ENCODE results near the gene TYW1B. TPM values are rescaled to one million over a fixed set of nuclear protein-coding genes. Genes with fewer than 3 reads are reported as not detected.
"Not testable (repeated sequence)": the region's sequence is repeated elsewhere in the genome, so short reads cannot be mapped to it uniquely, and the experiment has no call there.

Gene TYW1B
- total RNA-seq, 1 donor from 2014 or later, result 2.3 TPM

DNA sequence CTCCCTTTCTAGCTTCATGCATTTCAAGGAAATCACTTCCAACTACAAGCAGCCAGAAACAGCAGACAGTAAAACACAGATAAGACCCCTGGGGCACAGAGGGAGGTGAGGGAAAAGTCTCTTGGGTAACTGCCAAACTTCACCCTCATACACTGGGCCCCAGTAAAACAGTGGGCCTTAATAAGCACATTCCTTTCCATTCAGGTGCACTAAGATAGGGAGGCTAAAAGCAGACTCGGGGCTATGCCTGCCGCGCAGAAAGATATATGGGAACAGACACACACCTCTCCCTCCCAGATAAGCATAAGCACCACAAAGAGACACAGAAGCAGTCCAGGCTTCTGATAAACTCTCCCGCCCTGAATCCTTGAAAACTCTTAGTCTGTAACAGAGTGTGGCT, 117.0 kb downstream of the TYW1B start:
- Mint-ChIP-seq H3K9me3 (ENCODE audit: unreplicated experiment) (no peaks in the 10 kb centered on the region), H3K36me3 (ENCODE audit: unreplicated experiment) (peaks cover 2% of the 10 kb centered on the region), H3K4me1 (ENCODE audit: unreplicated experiment) (peaks cover 41% of the 10 kb centered on the region), H3K4me3 (ENCODE audit: unreplicated experiment) (no peak overlapping the region), H3K27ac (ENCODE audit: unreplicated experiment) (no peak overlapping the region), H3K27me3 (ENCODE audit: unreplicated experiment) (no peaks in the 10 kb centered on the region)
- DNase-seq (ENCODE audit: extremely low spot score, unreplicated experiment), result no peak
- TF ChIP-seq, protein P1, sequence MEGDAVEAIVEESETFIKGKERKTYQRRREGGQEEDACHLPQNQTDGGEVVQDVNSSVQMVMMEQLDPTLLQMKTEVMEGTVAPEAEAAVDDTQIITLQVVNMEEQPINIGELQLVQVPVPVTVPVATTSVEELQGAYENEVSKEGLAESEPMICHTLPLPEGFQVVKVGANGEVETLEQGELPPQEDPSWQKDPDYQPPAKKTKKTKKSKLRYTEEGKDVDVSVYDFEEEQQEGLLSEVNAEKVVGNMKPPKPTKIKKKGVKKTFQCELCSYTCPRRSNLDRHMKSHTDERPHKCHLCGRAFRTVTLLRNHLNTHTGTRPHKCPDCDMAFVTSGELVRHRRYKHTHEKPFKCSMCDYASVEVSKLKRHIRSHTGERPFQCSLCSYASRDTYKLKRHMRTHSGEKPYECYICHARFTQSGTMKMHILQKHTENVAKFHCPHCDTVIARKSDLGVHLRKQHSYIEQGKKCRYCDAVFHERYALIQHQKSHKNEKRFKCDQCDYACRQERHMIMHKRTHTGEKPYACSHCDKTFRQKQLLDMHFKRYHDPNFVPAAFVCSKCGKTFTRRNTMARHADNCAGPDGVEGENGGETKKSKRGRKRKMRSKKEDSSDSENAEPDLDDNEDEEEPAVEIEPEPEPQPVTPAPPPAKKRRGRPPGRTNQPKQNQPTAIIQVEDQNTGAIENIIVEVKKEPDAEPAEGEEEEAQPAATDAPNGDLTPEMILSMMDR (IDR thresholded peaks at IDR 0.05), result no peak

DNA sequence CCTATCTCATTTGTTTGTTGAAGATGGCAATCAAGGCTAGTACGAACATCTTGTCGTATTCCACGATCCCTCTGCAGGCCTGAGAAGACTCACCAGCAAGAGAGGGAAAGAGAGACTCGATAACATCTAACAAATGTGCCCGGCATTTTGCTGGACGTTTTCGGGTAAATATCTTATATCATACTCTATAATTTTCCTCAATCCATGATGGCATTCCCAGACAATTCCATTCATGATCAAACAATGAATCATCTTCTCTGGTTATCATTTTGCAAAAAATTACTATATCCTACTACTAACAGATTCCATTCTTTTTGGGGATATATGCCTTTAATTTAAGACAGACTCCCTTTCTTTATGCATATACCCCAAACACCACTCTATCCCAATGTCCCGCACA, 118.1 kb downstream of the TYW1B start:
- Mint-ChIP-seq H3K27ac (ENCODE audit: unreplicated experiment) (peak overlapping the region; percentile 29), H3K4me1 (ENCODE audit: unreplicated experiment) (peaks cover 41% of the 10 kb centered on the region), H3K36me3 (ENCODE audit: unreplicated experiment) (peaks cover 2% of the 10 kb centered on the region), H3K27me3 (ENCODE audit: unreplicated experiment) (no peaks in the 10 kb centered on the region), H3K4me3 (ENCODE audit: unreplicated experiment) (no peak overlapping the region), H3K9me3 (ENCODE audit: unreplicated experiment) (no peaks in the 10 kb centered on the region)
- no peak for DNase-seq (ENCODE audit: extremely low spot score, unreplicated experiment)
- TF ChIP-seq, protein P1 (IDR thresholded peaks at IDR 0.05), result no peak

DNA sequence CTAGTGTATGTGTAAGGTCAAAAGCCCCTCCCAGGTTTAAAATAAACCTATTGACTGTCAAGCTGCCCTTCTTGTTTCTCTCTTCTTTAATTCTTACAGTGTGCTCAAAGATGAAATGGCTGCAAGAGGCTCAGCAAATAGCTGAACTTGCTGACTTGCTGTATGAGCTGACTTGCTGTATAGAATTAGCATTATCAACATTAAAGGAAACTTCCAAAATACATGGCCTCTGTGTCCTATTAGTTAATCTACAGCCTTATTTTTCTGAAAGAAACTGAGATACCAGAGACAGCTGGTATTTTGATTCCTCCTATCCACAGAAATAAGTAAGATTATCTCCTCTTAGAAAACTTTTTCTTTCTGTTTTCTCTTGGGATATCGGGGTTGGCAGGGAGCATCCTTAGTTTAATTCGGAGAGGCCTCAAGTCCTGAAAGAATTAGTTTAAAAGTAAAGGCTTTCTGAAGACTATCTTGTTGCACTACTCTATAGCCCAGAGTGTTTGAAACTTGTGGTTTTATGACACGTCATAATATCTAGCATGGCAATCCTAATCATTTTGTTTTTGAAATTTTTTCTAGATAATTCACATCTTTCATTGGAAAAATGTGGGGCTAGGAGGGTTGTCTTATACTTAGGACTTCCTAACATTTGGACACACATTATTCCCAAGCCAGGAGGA, 119.5 kb downstream of the TYW1B start:
- not testable (repeated sequence) for DNase-seq (ENCODE audit: extremely low spot score, unreplicated experiment); H3K27me3 Mint-ChIP-seq (ENCODE audit: unreplicated experiment); H3K9me3 Mint-ChIP-seq (ENCODE audit: unreplicated experiment); H3K4me3 Mint-ChIP-seq (ENCODE audit: unreplicated experiment); H3K36me3 Mint-ChIP-seq (ENCODE audit: unreplicated experiment)
- H3K4me1 Mint-ChIP-seq (ENCODE audit: unreplicated experiment), result peaks cover 41% of the 10 kb centered on the region
- peak overlapping the region; percentile 42 for H3K27ac Mint-ChIP-seq (ENCODE audit: unreplicated experiment)

DNA sequence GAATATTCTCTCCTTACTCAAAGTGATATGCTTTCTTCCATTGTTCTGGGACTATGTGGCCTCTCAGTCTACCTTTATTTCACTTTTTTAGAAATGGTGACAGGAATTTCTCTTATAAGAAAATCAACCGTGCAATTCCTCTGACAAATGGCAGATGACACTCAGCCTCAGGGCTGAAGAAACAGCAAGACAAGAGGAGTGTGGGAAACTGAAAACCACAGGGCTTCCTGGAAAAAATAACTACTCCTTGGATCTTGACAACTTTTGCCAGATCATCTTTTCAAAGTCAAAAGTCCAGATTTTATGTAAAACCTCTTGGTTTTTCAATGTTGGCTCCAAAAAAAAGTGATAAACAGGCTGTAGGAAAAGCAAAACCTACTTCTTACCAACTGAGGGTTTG, 121.5 kb downstream of the TYW1B start:
- H3K27ac Mint-ChIP-seq (ENCODE audit: unreplicated experiment), result peak overlapping the region; percentile 70
- no peak overlapping the region for H3K4me3 Mint-ChIP-seq (ENCODE audit: unreplicated experiment)

DNA sequence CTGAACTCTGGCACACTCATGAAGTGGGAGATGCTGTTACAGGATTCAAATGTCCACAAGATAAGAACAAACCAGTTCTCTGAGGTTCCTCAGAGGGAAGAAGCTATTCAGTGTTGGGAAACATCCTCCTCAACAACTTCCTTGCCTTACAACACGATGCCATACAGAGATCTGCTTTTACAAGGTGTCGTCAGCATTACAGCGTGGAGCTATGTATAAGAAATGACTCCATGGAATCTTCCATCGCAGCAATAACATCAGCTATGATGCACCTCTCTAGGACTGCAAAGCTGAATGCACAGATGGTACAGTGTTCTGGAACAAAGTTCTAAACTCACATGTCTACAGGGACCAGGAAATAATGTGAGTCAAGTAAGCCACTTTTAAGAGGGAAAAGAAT, 122.3 kb downstream of the TYW1B start:
- H3K27me3 Mint-ChIP-seq (ENCODE audit: unreplicated experiment); H3K36me3 Mint-ChIP-seq (ENCODE audit: unreplicated experiment); H3K4me3 Mint-ChIP-seq (ENCODE audit: unreplicated experiment); H3K27ac Mint-ChIP-seq (ENCODE audit: unreplicated experiment); H3K9me3 Mint-ChIP-seq (ENCODE audit: unreplicated experiment); DNase-seq (ENCODE audit: extremely low spot score, unreplicated experiment): not testable (repeated sequence)
- peaks cover 36% of the 10 kb centered on the region for H3K4me1 Mint-ChIP-seq (ENCODE audit: unreplicated experiment)

More for the DNA sequence above, 121.5 kb downstream of the TYW1B start:
- H3K36me3 Mint-ChIP-seq (ENCODE audit: unreplicated experiment), result peaks cover 7% of the 10 kb centered on the region
- TF ChIP-seq, protein P1 (IDR thresholded peaks at IDR 0.05), result no peak
- H3K9me3 Mint-ChIP-seq (ENCODE audit: unreplicated experiment), result peaks cover 2% of the 10 kb centered on the region
- H3K4me1 Mint-ChIP-seq (ENCODE audit: unreplicated experiment), result peaks cover 41% of the 10 kb centered on the region
- H3K27me3 Mint-ChIP-seq (ENCODE audit: unreplicated experiment), result no peaks in the 10 kb centered on the region
- DNase-seq (ENCODE audit: extremely low spot score, unreplicated experiment), result no peak

DNA sequence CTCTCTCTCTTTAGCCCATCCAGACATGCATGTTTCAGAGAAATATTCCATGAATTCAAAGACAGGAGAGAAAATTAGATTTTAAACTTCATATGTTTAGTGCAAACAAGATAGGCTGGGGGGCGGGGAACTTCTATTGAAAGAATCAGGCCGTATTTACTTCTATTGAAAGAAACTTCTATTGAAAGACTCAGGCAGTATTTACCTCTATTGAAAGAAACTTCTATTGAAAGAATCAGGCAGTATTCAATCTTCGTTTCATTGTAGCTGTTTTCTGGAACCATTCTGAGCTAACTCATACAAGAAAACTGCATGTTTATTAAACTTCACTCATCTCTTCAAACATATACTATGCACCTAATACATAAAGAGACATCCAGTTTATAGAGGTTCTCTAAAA, 123.1 kb downstream of the TYW1B start:
- Mint-ChIP-seq H3K27ac (ENCODE audit: unreplicated experiment) (no peak overlapping the region), H3K27me3 (ENCODE audit: unreplicated experiment) (no peaks in the 10 kb centered on the region), H3K4me3 (ENCODE audit: unreplicated experiment) (no peak overlapping the region), H3K36me3 (ENCODE audit: unreplicated experiment) (peaks cover 8% of the 10 kb centered on the region), H3K4me1 (ENCODE audit: unreplicated experiment) (peaks cover 28% of the 10 kb centered on the region), H3K9me3 (ENCODE audit: unreplicated experiment) (peaks cover 4% of the 10 kb centered on the region)
- TF ChIP-seq, protein P1 (IDR thresholded peaks at IDR 0.05), result no peak
- DNase-seq (ENCODE audit: extremely low spot score, unreplicated experiment), result no peak

DNA sequence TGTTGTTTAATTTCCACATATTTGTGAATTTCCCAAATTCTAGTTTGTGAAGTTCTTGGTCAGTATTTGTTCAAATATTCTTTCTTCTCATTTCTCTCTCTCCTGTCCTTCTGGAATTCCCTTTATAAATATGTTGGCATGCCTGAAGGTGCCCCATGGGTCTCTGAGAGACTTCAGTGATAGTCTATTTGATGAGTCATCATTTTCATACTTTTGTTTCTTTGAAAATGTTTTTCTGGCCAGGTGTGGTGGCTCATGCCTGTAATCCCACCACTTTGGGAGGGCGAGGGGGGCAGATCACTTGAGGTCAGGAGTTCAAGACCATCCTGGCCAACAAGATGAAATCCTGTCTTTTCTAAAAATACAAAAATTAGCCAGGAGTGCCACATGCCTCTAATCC, 127.5 kb downstream of the TYW1B start:
- not testable (repeated sequence) for H3K4me3 Mint-ChIP-seq (ENCODE audit: unreplicated experiment); DNase-seq (ENCODE audit: extremely low spot score, unreplicated experiment); H3K4me1 Mint-ChIP-seq (ENCODE audit: unreplicated experiment); H3K27ac Mint-ChIP-seq (ENCODE audit: unreplicated experiment); H3K27me3 Mint-ChIP-seq (ENCODE audit: unreplicated experiment); H3K36me3 Mint-ChIP-seq (ENCODE audit: unreplicated experiment); H3K9me3 Mint-ChIP-seq (ENCODE audit: unreplicated experiment)

DNA sequence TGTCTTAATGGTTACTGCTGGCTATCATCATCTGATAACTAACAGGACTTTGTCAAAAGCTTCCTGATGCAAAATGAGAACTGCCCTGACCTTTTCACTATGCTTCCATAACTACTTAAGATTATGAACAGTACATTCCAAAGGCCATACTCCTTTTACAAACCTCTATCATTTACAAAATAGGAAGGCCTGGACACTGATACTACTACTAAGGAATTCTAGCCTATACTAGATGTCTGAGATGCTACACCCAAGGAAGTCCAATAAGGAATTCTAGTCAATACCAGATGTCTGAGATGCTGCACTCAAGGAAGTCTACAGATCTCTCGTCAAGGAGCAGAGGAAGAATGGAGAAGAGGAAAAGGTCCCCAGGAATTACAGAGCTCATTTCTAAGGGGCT, 130.9 kb downstream of the TYW1B start:
- not testable (repeated sequence) for H3K27me3 Mint-ChIP-seq (ENCODE audit: unreplicated experiment); H3K27ac Mint-ChIP-seq (ENCODE audit: unreplicated experiment); H3K4me1 Mint-ChIP-seq (ENCODE audit: unreplicated experiment); H3K36me3 Mint-ChIP-seq (ENCODE audit: unreplicated experiment); H3K9me3 Mint-ChIP-seq (ENCODE audit: unreplicated experiment); DNase-seq (ENCODE audit: extremely low spot score, unreplicated experiment); H3K4me3 Mint-ChIP-seq (ENCODE audit: unreplicated experiment)

DNA sequence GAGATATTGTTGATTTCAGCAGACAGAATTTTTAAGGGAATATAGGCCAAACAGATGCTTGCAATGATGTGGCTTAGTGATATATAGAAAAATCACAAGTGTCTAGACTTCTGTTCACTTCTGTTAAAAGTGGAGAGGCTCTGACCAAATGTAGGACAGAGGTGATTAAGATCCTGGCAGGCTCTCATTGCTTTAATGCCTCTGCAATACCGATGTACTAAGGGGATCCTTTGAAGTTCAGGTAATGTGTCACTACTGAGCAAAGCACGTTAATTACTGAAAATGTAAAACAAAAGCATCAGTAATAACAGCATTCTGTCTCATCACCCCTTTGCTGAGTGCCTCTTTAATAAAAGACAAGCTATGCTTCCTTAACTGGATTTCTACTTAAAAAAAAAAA, 131.4 kb downstream of the TYW1B start:
- H3K4me3 Mint-ChIP-seq (ENCODE audit: unreplicated experiment); H3K27ac Mint-ChIP-seq (ENCODE audit: unreplicated experiment); DNase-seq (ENCODE audit: extremely low spot score, unreplicated experiment); H3K27me3 Mint-ChIP-seq (ENCODE audit: unreplicated experiment); H3K36me3 Mint-ChIP-seq (ENCODE audit: unreplicated experiment); H3K4me1 Mint-ChIP-seq (ENCODE audit: unreplicated experiment); H3K9me3 Mint-ChIP-seq (ENCODE audit: unreplicated experiment): not testable (repeated sequence)
